NCI-H460 (cell line): Measurements from ENCODE around the gene DSP. TPM values are rescaled to one million over a fixed set of nuclear protein-coding genes. Genes with fewer than 3 reads are reported as not detected.

ENCODE experiments used
- DNase-seq: peaks from one replicate; pipeline ENCODE4 v3.0.0-alpha.2; 2016; ENCODE audit warnings: low read depth; ENCODE audit errors: extremely low read depth
- total RNA-seq: library from RNA; depleted of rRNA; stranded (reverse); fragments of >200 nt; shearing (Covaris generic); gene quantifications from 2 replicates; pipeline ENCODE4 v1.2.3, GENCODE V29; 2014

The DSP gene
- total RNA-seq, 1 experiment from 2014 or later, result 0.07 TPM

DNA sequence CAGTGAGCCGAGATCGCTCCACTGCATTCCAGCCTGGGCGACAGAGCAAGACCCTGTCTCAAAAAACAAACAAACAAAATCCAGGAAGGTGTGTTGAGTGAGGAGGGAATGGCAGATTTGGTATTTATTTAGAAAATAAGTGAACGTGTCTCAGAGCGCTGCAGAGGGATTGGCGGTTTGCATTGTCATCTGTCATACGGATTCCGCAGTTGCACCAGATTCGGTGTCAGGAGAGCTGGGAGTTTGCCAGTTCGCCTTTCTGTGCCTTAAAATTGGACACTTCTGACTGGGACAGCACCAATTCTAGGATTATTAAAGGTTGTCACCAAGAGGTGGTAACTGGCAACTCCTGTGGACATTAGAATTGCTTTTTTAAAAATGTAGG lies 49.4 kb downstream of the DSP start:
- DNase-seq, result no peak

GRCh38 chr6:7591770-7592169 lies 50.3 kb downstream of the DSP start:
- no peak for DNase-seq

- no peak for DNase-seq
These were observed 51.8 kb downstream of the DSP start for GRCh38 chr6:7593229-7593628.

DNA sequence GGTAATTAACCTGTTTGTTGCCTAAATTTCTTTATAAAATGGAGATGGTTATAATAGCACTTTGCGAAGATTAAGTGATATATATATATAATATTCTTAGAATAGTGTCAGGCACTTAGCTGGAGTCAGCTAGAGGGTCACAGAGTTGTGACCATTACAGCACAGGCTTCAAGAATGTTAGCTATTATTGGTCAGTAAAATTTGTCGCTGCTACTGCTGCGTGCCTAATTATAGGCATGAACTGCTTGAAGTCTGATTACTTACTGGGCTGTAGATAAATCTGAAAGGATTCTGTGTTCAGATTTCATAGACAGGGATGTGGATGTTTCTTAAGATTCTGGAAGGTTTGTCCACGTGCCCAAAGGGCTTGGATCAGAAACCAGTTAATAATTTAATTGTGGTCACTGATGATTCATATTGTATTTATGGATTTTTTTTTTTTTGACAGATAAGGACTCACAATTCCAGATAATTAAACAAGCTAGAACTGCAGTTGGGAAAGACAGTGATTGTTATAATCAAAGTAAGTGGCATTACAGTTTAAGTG lies 53.2 kb downstream of the DSP start:
- DNase-seq, result no peak

GRCh38 chr6:7604003-7604402 lies 62.5 kb downstream of the DSP start:
- DNase-seq, result no peak

- no peak for DNase-seq
These were observed 63.0 kb downstream of the DSP start for GRCh38 chr6:7604506-7604905.

DNA sequence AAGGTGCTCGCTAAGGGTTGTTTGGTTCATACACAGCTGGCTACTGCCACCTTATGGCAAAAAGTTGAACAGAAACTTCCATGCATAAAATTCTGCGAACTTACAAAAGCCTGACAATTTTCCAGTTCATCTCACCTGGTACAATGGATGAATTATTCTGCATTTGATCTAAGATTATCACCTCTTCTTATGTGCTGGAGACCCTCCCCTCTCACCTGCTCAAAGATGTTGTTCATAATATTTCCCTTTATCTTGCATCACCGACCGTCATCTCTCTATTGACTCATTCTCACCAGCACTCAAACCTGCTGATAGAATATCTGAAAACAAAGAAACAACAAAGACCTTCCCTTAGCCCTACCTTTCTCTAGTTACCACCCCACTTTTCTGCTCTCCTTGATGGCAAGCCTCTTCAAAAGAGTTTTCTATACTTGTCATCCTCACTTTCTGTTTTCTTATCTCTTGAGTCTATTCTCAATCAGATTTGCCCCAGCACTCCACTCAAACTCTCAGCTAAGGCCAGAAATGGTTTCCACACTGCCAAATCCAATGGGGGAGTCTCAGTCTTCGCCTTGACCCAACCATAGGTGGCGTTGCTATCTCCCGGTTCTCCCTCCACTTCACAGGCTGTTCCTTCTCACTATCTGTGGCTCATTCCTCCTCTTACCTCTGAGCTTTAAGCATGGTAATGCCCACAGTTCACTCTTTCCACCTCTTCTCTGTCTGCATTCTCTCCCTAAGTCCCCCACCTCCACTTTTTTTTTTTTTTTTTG lies 74.3 kb downstream of the DSP start:
- DNase-seq, result peak; percentile 46

DNA sequence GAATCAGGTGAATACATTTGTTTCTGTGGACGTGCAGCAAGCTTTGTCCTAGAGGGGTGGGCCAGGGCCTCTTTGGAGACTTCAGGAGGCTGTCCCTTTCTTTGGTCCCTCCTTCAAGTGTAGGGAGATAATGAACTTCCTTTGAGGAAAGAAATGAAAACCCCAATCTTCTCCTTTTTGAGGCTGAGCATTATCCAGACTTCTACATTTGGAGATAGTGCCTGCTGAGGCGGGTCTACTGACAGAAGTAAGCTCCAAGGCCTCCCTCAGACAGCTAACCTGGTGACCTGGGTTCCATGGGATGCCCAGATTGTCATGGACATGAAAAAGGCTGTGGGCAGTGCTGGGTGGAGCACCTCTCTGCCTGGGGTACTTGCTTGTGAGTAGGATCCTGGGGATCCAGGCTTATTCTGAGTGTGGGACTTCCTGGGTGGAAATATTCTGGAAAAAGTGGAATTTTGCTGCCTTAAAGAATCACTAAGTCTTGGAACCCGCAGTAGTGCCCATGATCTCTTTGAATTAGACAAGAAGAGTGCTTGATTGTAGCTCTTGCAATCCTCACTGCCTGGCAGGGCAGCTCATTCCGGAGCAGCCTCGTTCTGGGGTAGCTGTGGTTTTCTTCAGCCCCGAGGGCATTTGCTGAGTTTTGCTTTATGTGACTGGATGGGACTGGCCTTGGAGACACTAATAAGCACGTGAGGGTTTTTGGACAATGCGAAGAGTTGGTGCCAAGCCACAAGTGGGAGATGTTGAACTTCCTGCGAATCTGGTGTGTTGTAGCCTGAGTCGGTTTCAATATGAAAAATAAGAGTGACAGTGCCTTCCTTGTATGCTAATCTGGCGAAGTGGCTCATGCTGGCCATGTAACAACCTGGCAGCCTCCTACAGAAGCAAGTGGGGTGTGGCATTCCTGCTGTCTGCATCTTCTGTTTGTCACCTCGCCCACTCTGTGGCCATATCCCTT lies 76.6 kb downstream of the DSP start:
- no peak for DNase-seq

GRCh38 chr6:7621761-7622160 lies 80.3 kb downstream of the DSP start:
- DNase-seq, result no peak

GRCh38 chr6:7624796-7625710 lies 83.6 kb downstream of the DSP start:
- DNase-seq, result no peak

DNA sequence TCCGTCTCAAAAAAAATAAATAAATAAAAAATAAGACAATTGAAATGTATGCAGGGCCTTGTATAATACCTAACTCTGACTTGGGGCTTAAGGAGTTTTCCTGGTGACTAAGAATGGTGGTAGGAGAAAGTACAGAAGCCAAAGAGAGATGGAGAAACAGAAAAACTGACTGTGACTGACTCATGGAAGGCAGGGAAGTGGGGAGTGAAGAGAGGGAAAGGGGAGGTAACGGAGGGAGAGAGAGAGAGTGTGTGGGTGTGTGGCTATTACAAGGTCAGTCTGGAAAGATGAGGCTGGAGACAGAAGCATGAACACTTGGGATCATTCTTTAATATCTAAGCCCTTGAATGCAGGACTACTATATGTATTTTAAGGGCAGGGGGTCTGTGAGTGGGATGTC lies 87.0 kb downstream of the DSP start:
- no peak for DNase-seq

DNA sequence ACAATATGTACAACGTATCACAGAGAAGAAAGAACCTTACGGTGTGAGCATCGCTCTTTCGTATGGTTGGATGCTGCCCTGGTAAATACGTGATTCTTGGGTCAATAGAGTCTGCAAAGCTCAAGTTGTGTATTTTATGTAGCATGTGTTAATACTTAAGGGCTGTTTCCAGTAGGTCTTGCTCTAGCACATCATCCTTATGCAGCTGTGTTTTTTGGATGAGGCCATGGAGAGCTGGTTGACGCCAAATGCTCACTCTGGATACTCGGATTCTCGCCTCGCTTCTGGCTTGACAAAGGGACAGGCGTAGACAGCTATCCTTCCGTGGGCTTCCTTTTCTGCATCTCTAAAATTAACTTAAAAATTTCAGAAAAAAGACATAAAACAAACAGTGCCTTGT lies 87.4 kb downstream of the DSP start:
- DNase-seq, result no peak

DNA sequence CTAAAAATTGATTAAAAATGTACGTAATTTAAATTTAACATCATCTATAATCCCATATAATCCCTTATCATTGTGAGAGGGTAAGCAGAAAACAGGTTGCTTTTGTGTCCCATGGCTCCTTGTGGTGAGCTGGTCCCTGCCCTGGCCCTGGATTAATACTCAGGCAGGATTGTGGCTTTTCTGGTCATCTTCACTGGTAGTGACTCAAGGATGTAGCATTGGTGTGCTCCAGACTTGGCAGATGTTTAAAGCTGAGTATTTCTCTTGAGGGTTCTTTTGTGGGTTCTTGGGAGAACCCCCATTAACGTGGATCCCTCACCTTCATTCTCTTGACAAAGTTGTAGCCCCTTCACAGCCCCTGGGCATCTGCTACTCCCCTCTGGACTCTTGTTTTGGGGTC lies 87.8 kb downstream of the DSP start:
- DNase-seq, result no peak

DNA sequence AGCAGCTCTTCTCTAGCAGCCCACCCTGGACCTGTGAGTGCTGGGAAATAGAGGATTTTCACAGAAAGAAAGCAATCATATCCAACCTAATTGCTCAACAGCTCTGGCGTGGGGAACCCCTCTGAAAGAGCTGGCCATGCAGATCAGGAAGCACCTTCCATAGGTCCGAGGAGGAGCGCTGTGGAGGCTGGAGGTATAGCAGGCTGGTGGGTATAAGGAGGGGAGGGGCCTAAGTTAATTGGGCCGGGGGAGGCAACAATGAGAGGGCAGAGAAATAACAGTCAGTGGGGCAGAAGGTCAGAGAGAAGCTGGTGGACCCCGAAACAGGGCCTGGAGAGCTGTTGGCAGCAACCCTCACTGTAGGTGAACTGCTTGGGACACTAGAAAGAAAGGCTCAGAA lies 89.3 kb downstream of the DSP start:
- DNase-seq, result no peak

GRCh38 chr6:7631466-7631865 lies 90.0 kb downstream of the DSP start:
- DNase-seq, result no peak

DNA sequence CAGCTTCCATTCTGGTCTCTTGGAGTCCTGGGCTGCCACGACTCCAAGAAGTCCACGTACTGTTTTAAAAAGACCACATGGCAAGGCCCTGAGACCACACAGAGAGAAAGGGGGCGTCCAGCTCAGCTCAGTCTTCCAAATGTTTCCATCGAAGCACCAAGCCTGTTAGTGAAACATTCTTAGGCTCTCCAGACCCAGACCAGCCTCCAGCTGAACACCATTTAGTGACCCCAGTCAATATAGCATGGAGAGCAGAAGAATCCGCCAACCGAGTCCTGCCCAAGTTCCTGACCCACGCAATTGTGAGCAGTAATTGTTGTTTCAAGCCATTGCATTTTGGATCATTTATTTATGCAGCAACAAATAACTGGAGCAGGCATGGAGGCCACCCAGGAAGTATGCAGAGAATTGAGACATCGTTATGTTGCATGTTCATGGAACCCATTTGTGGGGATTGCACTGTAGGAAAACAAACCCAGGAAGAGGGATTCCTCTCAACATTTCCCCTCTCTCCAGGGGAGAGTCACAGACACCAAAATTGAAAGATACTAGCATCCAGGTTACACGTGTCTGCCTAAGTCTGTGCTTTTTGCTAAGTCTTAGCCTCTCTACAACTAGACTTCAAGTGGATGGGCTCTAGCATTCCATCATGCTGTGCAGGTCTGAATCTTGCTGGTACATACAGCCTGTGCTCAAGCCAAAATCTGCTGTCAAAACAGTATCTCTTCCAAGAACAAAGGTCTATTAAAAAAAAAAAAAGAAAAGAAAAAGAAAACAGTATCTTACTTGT lies 91.2 kb downstream of the DSP start:
- DNase-seq, result no peak

DNA sequence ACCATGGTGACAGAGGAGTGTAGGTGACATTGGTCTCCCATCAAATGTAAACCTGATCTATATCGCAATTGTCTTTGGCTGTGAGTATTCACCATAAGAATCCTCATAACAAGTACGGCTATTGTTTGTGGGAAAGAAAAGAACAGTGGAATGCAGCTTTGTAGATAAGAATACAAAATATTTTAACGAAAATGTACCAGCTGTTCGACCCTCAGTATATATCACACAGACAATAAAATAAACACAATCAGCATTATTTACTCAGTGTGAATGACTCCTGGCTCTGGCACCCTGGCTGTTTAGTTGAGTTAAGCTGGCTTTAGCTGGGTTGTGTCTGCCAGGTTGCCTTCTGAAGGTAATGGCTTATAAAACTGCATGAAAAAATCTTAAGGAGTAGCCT lies 91.9 kb downstream of the DSP start:
- no peak for DNase-seq

- DNase-seq, result no peak
These were observed 94.7 kb downstream of the DSP start for GRCh38 chr6:7636151-7636550.
